ENCODE results near the gene CTNNBL1. TPM values are rescaled to one million over a fixed set of nuclear protein-coding genes. Genes with fewer than 3 reads are reported as not detected.
A peak's percentile ranks its signal among the peaks of the same experiment; 100 is the strongest.

The CTNNBL1 gene
- total RNA-seq, 1 experiment from 2014 or later = 44.7 TPM

DNA sequence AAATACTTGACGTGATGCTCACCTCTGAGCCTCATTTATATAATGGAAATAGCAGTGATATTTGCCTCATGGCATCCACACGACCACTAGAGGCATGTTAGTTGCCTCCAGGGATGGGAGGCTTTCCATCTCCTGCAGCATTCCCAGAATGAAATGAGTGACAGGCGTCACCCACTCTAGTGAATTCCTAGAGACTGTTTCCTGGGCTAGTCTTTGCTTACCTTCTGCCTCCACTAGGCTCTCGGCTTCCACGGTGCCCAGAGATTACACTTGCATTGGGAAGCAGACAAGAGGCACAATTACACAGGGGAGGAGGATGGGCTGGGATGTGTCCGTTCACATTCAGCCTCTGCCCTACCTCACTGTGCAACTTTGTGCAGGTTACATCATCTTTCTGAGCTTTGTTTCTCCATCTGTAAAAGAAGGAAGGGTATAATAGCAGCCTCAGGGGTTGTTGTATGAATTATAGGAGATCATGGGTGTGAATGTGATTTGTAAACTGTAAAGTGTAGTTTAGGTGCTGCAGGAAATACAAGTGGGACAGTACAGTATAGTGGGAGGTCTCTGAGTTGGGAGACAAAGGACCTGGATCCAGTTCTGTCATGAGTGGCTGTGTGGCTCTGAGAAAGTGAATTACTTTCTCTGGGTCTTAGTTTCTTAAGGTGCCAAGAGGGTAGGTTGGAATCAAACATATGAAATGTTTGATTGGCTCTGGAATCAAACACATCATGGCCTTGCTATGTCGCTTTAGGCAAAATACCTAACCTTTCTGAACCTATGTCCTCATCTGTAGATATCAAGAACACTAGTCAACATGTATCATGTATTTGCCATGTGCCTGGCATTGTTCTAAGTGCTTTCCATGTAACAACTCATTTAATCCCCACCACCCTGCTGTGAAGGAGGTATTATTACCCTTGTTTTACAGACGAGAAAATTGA lies 205.5 kb downstream of the CTNNBL1 start:
- DNase-seq (ENCODE audit: low read depth) = no peak

DNA sequence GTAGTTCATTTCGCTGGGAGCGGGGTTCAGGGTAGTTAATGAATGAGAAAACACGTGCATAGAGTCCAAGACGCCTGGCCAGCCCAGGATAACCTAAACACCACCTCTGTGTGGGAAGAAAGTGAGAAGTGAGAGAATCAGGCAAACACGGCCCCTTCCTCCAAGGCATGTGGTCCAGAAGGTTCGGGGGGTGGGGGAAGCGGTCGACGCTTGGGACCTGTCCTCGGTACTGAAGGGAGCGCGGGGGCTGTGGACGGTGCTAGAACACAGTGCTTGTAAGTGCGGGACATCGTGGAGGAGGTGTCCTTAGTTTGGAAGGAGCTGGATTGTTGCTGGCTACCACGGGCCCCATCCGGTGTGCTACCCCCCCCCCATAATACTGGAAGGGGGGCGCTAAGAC lies 207.4 kb downstream of the CTNNBL1 start:
- no peak for DNase-seq (ENCODE audit: low read depth)

DNA sequence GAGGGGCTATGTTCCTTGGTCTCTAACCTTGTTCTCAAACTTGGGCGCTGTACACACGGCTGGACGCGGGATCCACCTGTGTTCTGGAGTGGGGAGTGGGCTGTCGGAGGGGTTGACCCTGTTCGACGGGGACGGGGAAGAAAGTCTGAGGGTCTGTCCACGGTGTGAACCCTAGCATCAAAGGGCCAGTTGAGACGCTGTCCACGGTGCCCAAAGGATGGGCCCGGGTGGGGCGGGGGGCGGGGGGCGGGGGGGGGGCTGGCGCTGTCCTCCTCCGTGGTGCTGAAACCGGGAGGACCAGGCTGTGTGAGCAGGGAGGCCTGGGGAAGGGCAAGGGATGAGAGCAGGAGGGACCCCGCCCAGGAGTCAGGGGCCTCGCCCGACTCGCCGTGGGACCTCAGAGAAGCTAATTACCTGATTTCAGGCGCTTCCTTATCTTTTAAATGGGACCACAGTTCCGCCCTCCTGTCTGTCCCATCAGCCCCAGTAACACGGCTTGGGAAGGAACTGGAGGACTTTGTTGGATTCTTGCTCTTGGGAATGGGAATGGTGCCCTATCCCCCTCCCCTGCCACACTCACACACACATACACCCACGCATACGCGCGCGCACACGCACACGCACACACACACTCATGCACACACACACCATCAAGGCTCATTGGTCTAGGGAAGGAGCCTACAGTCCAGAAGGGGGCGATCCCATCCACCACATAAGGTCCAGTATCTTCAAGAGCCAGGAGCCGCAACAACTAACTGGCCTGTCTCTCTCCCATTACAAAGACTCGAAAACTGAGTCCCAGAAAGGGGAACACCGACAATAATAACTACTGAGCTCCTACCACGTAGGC lies 208.0 kb downstream of the CTNNBL1 start:
- DNase-seq (ENCODE audit: low read depth) = peak; percentile 79

DNA sequence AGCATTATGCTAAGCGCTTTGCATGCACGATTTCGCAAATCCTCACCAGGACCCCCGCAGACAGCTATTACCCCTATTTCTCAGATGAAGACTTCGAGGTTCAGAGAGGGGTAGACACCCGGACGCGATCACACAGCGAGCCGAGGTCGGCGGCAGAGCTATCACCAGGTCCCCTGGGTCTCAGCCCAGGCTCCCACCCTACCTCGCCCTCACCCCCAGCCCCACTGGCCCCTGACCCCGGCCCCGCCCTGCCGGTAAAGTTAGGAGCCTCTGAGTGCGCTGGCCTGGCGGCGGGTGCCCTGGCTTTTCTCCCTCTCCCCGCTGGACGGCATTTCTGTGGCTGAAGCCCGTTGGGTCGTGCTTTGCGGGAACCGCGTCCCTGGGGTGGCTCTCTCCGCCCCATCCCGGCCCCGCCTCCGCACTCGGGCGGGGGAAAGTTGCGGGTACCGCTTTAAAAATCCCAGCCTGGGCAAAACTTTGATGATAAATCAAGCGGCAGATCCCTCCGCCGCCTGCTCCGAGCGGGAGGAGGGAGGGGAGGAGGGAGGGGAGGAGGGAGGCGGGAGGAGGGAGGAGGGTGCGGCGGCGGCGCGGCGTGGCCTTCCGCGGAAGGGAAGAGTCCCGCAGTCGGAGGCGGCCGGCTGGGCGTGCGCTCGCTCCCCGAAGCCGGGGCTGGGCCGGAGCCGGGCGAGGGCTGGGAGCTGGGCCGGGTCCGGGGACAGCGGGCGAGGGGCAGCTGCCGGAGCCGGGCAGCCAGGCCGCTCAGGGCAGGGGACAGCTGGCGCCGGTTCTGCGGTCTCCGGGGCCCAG lies 208.9 kb downstream of the CTNNBL1 start, which contains the start of gene VSTM2L:
TSS of gene VSTM2L (plus strand) at position 624 of the 810 bp plus-strand sequence. CDS start 224 bp downstream, outside the sequence.
- peak; percentile 68 for DNase-seq (ENCODE audit: low read depth)

DNA sequence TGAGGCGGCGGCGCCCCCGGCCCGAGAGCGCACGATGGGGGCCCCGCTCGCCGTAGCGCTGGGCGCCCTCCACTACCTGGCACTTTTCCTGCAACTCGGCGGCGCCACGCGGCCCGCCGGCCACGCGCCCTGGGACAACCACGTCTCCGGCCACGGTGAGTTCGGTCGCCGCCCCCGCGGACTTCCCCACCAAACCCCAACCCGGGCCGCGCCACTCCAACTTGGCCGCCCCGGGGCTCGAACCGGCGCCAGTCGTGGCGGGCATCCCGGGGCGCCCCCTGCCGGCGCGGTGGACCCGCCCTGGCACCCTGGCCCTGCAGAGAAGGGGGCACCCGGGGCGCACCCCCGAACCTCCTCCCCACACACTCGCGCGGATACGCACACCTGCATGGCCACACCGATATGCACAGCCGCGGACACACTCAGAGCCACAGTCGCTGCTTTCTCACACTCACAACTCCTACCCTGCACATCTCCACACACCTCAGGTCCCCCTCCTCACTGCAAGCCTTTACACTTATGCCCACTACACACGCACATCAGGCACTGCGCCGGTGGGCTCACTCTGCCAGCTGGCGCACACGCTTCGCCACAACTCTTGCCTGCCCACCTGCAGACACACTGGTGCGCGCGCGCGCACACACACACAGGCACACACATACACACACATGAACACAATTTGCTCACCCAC lies 209.6 kb downstream of the CTNNBL1 start:
- DNase-seq (ENCODE audit: low read depth) = no peak

DNA sequence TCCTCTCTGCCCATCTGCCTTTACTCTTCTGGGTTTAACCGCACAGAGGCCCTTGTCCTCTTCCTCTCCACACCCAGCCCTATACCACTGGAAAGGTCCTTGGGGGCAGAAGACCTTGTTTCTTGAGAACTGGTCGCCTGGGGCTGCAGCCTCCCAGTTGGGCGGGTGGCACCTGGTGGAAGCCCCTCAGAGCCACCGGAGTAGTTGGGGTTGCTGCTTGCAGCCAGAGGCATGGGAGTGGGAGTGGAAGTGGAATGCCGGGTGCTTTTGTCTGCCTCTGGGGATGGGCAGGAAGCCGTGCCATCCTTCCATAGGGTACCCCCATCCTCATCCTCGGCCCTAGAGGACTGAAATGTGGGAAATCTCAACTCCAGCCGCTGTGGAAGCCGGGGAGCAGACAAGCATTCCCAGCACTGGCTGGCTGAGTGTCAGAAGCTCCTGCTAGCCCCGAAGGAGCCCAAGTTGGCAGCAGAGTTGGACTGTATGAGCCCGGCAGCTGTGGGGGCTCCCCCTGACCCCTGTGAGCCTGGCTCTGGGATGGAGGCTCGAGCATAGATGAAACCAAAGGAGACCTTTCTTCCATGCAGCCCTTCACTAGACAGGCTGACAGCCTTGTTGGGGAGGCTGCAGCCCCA lies 210.3 kb downstream of the CTNNBL1 start:
- DNase-seq (ENCODE audit: low read depth) = no peak

DNA sequence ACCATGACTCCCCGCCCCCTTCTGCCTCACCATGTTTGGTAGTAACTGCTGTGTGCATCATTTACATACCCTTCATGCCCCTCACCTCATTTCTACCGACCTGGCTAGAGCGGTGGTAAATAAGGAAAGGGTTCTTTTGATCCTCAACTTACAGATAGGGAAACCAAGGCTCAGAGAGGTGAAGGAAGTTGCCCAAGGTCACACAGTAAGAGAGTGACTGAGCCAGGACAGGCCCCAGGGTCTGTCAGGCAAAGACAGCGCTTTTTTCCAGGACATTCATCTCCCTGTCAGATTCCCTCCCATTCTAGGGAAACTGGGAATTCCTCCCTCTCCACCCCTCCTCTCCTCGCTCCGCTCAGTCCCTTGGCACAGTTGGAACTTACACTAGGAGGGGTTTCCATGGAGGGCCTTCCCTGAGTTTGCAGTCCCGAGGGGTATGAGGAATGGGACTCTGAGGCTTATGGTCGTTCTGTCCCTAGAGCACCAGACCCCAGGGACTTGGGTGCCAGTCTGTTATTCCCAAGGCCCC lies 211.1 kb downstream of the CTNNBL1 start:
- no peak for DNase-seq (ENCODE audit: low read depth)

DNA sequence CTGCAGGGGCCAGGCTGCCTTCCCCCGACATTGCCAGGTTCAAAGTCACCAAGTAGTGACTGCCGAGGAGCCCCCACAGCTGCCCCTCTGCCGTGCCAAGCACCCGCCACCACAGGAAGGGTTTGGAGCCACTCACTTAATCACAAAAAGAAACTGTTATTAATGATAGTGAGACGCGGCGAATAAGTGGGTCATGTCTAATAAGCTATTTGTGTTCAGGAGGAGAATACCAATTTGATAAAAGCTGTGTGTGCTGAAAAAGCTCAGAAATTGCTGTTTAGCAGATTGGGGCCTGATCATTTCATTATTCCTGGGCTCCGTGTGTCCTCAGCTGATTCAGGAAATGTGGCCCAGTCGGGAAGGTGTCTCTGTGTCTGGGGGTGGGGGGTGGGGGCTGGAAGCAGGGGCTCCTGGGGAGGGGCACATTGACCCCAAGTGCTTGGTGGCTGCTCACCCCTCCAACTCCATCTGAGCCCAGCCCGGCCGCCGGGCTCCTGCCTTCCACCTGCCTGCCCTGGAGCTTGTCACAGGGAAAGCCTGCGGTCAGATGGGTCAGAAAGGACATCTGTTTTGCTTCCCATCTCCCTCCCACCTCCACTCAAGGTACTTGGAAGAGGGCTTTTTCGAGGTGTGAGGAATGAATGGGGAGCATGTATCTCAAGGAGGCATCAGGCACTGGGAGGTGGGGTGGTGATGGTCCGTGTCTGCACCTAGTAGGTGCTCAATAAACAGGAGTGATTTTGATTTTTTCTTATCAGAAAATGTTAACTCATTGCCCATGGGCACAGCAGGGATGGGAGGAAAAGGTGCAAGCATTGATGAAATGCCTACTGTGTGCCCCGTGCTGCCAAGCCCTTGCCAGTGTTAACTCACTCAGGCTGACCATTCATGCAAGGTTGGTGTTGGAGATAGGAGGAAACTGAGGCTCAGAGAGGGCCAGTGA lies 212.1 kb downstream of the CTNNBL1 start:
- no peak for DNase-seq (ENCODE audit: low read depth)

DNA sequence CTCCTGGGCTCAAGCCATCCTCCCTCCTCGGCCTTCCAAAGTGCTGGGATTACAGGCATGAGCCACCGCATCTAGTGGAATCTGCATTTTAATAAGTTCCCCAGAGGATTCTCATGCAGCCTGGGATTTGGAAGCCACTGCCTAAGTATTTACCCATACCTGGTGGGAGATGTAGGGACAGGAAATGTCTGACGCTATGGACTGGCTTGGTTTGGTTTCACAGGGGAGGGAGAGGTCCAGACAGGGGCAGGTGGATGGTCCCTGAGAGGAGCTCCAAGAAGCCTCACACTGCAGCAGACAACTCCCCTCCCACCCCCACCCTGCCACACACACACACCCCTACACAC lies 213.5 kb downstream of the CTNNBL1 start:
- DNase-seq (ENCODE audit: low read depth) = no peak

DNA sequence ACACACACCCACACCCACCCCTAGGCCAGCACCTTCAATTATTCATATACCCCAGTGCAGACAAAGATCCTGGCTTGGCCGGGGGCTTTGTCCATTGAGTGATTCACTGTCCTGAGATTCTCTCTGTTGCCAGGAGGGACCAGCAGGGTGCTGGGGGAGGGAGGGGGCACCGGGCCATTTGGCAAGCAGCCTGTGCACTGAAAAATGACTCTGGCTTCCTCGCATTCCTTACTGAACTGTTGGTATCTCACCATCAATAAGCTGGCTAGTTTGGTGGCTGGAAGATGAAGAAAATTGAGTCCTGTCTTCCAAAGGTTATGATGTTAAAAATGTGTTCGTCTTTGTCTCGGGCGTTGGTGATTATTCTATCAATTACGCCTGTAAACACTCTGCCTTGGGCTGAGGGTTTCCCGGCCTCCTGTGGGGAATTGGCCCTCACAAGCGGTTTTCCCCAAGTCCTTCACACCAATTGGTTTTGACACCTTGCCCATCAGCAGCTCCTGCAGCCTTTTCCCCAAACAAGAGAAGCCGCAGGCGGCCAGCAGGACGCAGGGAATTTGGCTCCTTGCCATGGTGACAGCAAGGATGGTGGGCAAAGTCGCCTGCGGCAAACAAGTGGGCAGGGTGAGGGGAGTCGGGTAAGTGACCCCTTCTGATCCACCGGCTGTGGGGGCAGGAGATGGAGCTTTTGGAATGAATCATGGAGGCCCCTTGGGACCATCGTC lies 214.0 kb downstream of the CTNNBL1 start:
- peak; percentile 91 for DNase-seq (ENCODE audit: low read depth)

DNA sequence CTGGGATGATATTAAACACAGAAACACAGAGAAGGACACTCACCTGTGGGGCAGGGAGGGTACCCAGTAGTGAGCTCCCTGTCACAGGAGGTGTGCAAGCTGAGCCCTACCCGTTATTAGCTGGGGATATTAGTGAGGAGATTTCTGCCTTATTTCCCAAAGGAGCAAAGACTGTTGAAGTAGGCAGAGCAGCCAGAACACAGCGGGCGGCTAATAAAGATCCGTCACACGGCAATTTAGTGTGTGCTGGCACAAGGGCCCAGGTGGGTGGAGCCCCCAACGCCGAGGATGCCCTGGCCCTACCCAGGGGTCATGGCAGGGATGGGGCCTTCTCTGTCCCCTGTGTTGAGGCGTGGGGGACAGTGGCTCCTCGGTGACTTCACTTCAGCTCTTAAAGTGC lies 217.4 kb downstream of the CTNNBL1 start:
- no peak for DNase-seq (ENCODE audit: low read depth)

DNA sequence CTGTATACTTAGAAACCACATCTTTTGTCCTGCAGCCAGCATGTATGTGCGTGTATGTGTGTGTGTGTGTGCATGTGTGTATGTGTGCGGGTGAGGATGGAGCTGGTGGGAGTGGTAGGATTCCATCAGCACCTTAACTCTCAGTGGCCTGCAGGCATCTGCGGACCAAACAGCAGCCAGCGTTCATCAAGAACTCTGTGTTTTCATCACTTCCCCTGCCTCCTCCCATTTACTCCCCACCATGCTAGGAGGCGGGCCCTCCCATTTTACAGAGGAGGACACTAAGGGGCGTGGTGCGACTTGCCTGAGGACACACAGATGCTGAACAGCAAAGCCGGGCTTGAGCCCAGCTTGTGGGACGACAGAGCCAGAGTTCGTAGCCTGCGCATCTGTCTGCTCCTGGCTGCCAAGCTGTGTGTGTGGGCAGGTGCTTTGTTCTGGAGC lies 218.0 kb downstream of the CTNNBL1 start:
- DNase-seq (ENCODE audit: low read depth) = peak; percentile 60

DNA sequence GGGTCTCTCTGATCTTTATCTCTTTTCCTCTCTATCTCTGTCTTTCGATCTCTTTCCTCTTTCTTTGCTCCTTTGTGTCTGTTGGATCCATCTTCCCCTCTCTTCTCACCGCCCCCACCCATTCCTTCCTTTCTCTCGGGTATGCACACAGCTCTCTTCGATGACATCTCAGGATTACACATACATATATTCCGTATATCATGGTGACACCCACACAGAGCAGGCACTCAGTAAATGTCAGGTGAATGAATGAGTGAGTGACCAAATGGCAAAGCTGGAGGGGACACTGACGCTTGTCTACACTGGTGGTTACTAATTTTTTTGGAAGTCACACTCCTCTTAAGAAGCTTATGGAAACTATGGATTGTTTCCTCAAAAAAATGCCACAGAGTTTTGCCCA lies 219.0 kb downstream of the CTNNBL1 start:
- no peak for DNase-seq (ENCODE audit: low read depth)

DNA sequence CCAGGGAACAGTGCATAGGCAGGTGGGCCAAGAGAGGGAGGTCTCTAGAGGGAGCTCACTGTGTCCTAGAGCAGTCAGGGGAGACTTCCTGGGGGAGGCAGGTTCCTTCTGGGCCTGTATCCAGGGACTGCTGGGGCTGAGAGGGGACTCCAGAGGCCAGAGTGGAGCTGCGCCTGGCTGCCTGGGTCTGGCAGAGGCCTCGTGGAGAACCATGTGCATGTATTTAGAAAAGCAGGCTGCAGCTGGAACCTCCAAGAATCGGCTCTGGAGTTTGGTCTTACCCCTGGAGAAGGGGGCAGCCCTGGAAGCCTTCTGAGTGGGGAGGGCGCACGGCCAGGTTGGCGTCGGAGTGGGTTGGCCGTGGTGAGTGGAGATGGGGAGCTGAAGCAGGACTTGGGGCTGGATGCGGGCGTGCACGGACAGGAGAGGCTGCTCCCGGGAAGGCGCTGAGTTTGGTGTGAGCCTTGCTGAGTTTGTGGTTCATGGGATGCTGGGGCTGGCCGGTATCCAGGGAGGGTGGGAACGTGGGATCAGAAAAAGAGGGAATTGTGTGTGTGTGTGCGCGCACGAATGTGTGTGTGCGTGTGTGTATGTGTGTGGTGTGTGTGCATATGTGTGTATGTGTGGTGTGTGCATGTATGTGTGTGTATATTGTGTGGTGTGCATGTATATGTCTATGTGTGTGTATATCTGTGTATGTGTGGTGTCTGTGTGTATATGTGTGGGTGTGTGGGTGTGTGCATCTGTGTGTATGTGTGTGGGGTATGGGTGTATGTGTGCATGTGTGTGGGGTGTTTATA lies 219.9 kb downstream of the CTNNBL1 start:
- no peak for DNase-seq (ENCODE audit: low read depth)

DNA sequence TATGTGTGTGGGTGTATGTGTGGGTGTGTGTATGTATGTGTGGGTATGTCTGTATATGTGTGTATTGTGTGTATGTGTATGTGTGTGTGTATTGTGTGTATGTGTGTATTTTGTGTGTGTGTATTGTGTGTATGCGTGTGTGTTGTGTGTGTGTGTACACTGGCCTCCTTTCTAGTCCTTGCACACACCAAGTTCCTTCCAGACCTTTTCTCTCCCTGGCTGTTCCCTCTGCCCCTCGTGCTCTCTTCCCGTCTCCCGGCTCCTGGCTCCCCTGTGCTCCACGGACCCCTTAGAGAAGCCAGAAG lies 220.5 kb downstream of the CTNNBL1 start:
- no peak for DNase-seq (ENCODE audit: low read depth)

DNA sequence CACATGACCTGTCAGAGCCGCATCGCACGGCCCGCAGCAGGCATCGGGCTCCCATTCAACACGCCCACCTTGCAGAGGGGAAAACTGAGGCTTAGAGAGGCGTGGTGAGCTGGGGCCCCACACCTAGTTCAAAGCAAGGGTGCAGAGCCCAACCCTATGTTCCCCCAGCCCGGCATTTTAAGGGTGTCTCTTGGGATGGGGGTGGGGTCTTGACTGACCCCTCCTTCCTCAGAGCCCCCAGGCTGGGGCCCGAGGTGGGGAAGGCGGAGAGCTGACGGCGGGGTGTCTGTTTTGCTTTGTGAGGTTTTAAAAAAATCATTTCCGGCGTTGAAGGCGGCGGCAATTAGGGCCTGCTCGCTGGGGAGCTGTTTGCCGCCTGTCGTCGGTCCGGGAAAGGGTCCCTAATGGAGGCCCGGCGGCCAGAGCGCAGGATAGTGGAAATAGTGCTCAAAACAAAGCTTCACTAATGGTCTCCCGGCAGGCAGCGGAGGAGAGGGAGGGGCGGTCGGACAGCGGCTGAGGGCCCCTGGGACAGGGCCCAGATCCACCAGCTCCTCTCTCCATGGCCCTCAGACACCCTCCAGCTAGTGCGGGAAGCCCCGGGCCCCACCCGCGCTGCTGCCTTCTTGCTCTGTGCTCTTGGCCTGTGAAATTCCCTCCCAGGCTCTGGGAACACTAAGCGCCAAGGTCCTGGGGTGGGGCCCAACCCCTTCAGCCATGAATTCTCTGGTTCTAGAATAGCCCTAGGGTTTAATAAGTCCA lies 221.0 kb downstream of the CTNNBL1 start:
- no peak for DNase-seq (ENCODE audit: low read depth)

DNA sequence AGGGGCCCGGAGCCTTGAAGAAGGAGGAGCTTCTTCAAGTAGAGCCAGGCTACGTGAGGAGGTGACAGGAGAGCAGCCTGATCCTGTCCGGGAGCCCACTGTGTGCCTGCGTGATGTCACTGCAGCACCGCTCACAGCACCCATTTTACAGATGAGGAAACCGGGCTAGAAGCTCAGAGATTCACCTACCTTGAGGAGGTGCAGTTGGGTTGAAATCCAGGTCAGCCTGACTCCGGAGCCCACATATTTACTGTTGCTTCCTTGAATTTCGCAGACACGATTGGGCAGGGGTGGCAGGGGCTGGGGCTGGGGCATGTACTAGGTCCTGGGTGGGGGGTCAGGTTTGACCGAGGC lies 221.6 kb downstream of the CTNNBL1 start:
- DNase-seq (ENCODE audit: low read depth) = no peak

Data from Daoy (cell line).